ENCODE measurements around the gene CDH23. TPM values are rescaled to one million over a fixed set of nuclear protein-coding genes. Genes with fewer than 3 reads are reported as not detected.

The CDH23 gene
- total and polyA plus RNA-seq, 10 of the 15 experiments (the other 5 are each of a cell fraction or from before 2014, with no cell fraction given): 0.09 to 0.40 (median 0.15) TPM; not detected in 1

DNA sequence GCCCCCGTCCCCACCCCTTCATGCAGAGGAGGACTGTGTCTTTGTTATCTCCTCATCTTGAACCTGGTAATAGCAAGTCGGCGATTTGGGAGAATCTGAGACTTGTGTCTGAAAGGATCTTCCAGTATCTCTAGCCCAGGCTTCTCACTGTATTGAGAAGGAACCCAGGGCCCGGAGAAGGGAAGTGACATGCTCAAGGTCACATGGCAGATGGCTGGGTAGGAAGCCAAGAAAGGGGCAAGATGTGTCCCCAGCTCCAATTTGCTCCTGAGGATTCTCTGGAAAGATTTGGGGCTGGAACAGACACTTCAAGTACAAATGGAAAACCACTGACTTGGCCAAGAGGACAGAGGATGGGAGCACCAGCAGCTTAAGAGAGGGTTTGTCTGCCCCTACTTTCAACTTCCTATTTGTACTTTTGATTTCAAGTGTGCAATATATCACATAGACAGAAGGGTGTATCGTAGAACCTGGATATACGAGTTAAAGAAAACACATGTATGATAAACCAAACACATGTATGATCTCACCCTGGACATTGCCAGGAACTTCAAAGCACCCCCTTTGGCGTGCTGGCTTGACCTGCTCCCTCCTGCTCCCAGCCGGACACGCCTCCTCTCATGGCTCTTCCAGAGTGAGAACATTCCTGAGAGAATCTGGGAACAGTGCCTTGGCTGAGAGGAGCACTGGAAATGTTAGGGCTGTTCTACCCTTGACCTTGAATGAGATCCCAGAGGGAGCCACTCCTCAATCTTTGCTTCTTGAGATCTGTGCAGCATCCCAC lies 79.7 kb downstream of the CDH23 start:
- DNase-seq (ENCODE audit: low read depth, low spot score) (no peak), FAIRE-seq (no peak), ATAC-seq (no peak)
- in situ Hi-C loops (cut with MboI): no loop called here
- Histone ChIP-seq H4K20me1 (ENCODE audit: control insufficient read depth, insufficient read depth) (no peaks in the 10 kb centered on the region), H3K4me2 (ENCODE audit: control insufficient read depth, insufficient read depth) (no peak overlapping the region), H3K79me2 (ENCODE audit: control insufficient read depth, insufficient read depth, low read length) (no peaks in the 10 kb centered on the region), H3K27me3 (replicated peaks in 1 of 2; ENCODE audit: control insufficient read depth in 2 of 2, insufficient read depth in 2 of 2, low read length in 1 of 2) (peaks cover 3 to 5% of the 10 kb centered on the region in 2 experiments; a peak in 3 of 4 replicates), H2AFZ (ENCODE audit: control insufficient read depth, low read depth, low read length) (no peak overlapping the region), H3K4me1 (ENCODE audit: control insufficient read depth, insufficient read depth, low read length) (no peaks in the 10 kb centered on the region), H3K36me3 (ENCODE audit: control insufficient read depth in 2 of 2, insufficient read depth in 2 of 2, low read length in 1 of 2) (no peaks in the 10 kb centered on the region), H3K27ac (ENCODE audit: control insufficient read depth, insufficient read depth) (no peak overlapping the region), H3K9ac (ENCODE audit: control insufficient read depth, insufficient read depth, low read length) (no peak overlapping the region), H3K4me3 (no peak overlapping the region), H3K9me3 (replicated peaks; ENCODE audit: control insufficient read depth, insufficient read depth, low read length) (no peaks in the 10 kb centered on the region)
- SMC1A ChIA-PET (ENCODE audit: uncharacterized antibody, unreplicated experiment): no interaction called here
- 15% methylated on average over 9 of the region's 9 CpGs for WGBS (ENCODE audit: insufficient coverage, insufficient replicate concordance, low lambda C conversion rate, missing lambda C conversion rate)
- TF ChIP-seq NFXL1 (IDR thresholded peaks at IDR 0.05; ENCODE audit: borderline replicate concordance) (no peak), RFX5 (IDR thresholded peaks at IDR 0.05; ENCODE audit: low read depth, low read length) (no peak), ZZZ3 (IDR thresholded peaks at IDR 0.05; ENCODE audit: control insufficient read depth, insufficient read length, low read depth) (no peak)
- intact Hi-C loops (cut with micrococcal nuclease; ENCODE audit: unreplicated experiment): no loop called here
- RAD21 ChIA-PET (ENCODE audit: unreplicated experiment): no interaction called here
- CTCF ChIA-PET: interaction anchor here (0.6 kb wide), 1 partner anchor 112 kb away, joined by 4 read pairs; no protein-coding TSS in a partner anchor
- BruUV-seq (replicated peaks): no TSS peak
- POLR2A ChIA-PET: no interaction called here

- Histone ChIP-seq H3K27me3 (replicated peaks in 1 of 2; ENCODE audit: control insufficient read depth in 2 of 2, insufficient read depth in 2 of 2, low read length in 1 of 2) (peaks cover 3% of the 10 kb centered on the region in 2 experiments; a peak in 2 of 4 replicates), H3K4me3 (no peak overlapping the region), H3K4me1 (ENCODE audit: control insufficient read depth, insufficient read depth, low read length) (no peaks in the 10 kb centered on the region), H3K79me2 (ENCODE audit: control insufficient read depth, insufficient read depth, low read length) (no peaks in the 10 kb centered on the region), H4K20me1 (ENCODE audit: control insufficient read depth, insufficient read depth) (no peaks in the 10 kb centered on the region), H3K27ac (ENCODE audit: control insufficient read depth, insufficient read depth) (no peak overlapping the region), H2AFZ (ENCODE audit: control insufficient read depth, low read depth, low read length) (no peak overlapping the region), H3K9ac (ENCODE audit: control insufficient read depth, insufficient read depth, low read length) (no peak overlapping the region), H3K4me2 (ENCODE audit: control insufficient read depth, insufficient read depth) (no peak overlapping the region), H3K9me3 (replicated peaks; ENCODE audit: control insufficient read depth, insufficient read depth, low read length) (no peaks in the 10 kb centered on the region), H3K36me3 (ENCODE audit: control insufficient read depth in 2 of 2, insufficient read depth in 2 of 2, low read length in 1 of 2) (no peaks in the 10 kb centered on the region)
- FAIRE-seq (no peak), DNase-seq (ENCODE audit: low read depth, low spot score) (no peak), ATAC-seq (no peak)
- WGBS (ENCODE audit: insufficient coverage, insufficient replicate concordance, low lambda C conversion rate, missing lambda C conversion rate): 17% methylated on average over 3 of the region's 3 CpGs
- ChIA-PET SMC1A (ENCODE audit: uncharacterized antibody, unreplicated experiment) (interaction anchor here (0.7 kb wide), 1 partner anchor 16 kb away, joined by 3 read pairs; no protein-coding TSS in a partner anchor), RAD21 (ENCODE audit: unreplicated experiment) (no interaction called here), POLR2A (no interaction called here), CTCF (no interaction called here)
- BruUV-seq (replicated peaks): no TSS peak
- intact Hi-C loops (cut with micrococcal nuclease; ENCODE audit: unreplicated experiment): no loop called here
- in situ Hi-C loops (cut with MboI): no loop called here
- TF ChIP-seq TCF7 (IDR thresholded peaks at IDR 0.05; ENCODE audit: borderline replicate concordance): no peak
- no peak for TF ChIP-seq ZNF274 (IDR thresholded peaks at IDR 0.05; ENCODE audit: insufficient read depth, insufficient read length)
- TF ChIP-seq ZNF217 (IDR thresholded peaks at IDR 0.05): no peak
- TF ChIP-seq KAT2A (conservative IDR thresholded peaks at IDR 0.05; ENCODE audit: control insufficient read depth, low read depth, low read length): no peak
- TF ChIP-seq ZSCAN29 (IDR thresholded peaks at IDR 0.05): no peak
- no peak for TF ChIP-seq SMARCA5 (IDR thresholded peaks at IDR 0.05)
- no peak for TF ChIP-seq ZNF592 (IDR thresholded peaks at IDR 0.05)
- no peak for TF ChIP-seq BACH1 (IDR thresholded peaks at IDR 0.05; ENCODE audit: borderline replicate concordance)
- TF ChIP-seq FOXM1 (IDR thresholded peaks at IDR 0.05; ENCODE audit: low read depth, low read length): no peak
- no peak for TF ChIP-seq KDM1A (IDR thresholded peaks at IDR 0.05; ENCODE audit: borderline replicate concordance)
- TF ChIP-seq CEBPB (IDR thresholded peaks at IDR 0.05; ENCODE audit: borderline replicate concordance in 1 of 2, low read depth in 2 of 2, low read length in 2 of 2): no peak
- TF ChIP-seq RCOR1 (conservative IDR thresholded peaks at IDR 0.05; ENCODE audit: low read depth, low read length): no peak
Observed at GRCh38 chr10:71478173-71478572, 81.5 kb downstream of the CDH23 start.

Measured in GM12878 (cell line).